ENCODE results near the gene TNNT1. TPM values are rescaled to one million over a fixed set of nuclear protein-coding genes. Genes with fewer than 3 reads are reported as not detected.
A peak's percentile ranks its signal among the peaks of the same experiment; 100 is the strongest.

The TNNT1 gene
- total RNA-seq, 1 experiment from 2014 or later, result 188 TPM

GRCh38 chr19:55147545-55148251 lies 1.3 kb downstream of the TNNT1 start (continued):
- no peak for TF ChIP-seq CBX3 (IDR thresholded peaks at IDR 0.05; ENCODE audit: low read depth)

GRCh38 chr19:55146705-55147273 lies 2.2 kb downstream of the TNNT1 start:
- H4K20me1 ChIP-seq (ENCODE audit: insufficient read depth), result no peaks in the 10 kb centered on the region
- peak; percentile 61 for DNase-seq (ENCODE audit: low read depth, low spot score)
- 0 out of 4 replicates have a peak, but pooled peaks cover 0 to 4% of the 10 kb centered on the region in 2 experiments for H3K36me3 ChIP-seq (ENCODE audit: control insufficient read depth in 1 of 2, insufficient read depth in 2 of 2, low read length in 2 of 2)
- H3K4me1 ChIP-seq (ENCODE audit: control insufficient read depth in 1 of 2, insufficient read depth in 2 of 2, low read length in 2 of 2), result peaks cover 16 to 60% of the 10 kb centered on the region in 2 experiments
- peak; percentile 92 for ATAC-seq
- TF ChIP-seq SIN3A (IDR thresholded peaks at IDR 0.05; ENCODE audit: low read depth) (peak; percentile 31; the same call in 1 of the 2 replicates), SP1 (IDR thresholded peaks at IDR 0.05; ENCODE audit: low read depth) (peak; percentile 65), MAX (IDR thresholded peaks at IDR 0.05) (peak; percentile 63), POLR2AphosphoS5 (IDR thresholded peaks at IDR 0.05; ENCODE audit: low read depth, low read length) (peak; percentile 67), EGR1 (IDR thresholded peaks at IDR 0.05; ENCODE audit: low read depth) (no peak), JUND (IDR thresholded peaks at IDR 0.05) (no peak), ZFX (IDR thresholded peaks at IDR 0.05) (0 out of 2 replicates have a peak, but pooled peaks have one; percentile 17), POLR2A (IDR thresholded peaks at IDR 0.05; ENCODE audit: borderline replicate concordance, extremely low read depth, insufficient read depth, insufficient read length) (peak; percentile 36)
- peak overlapping the region; percentile 99 for H3K27ac ChIP-seq (ENCODE audit: low read depth, low read length)
- ChIA-PET CTCF (interaction anchor here (0.6 to 4.4 kb wide), 19 partner anchors 10 to 507 kb away, joined by 3 to 53 read pairs (median 4); partner anchors contain the start of genes DNAAF3, FIZ1, ISOC2 and PPP1R12C), POLR2A (interaction anchor here (0.6 to 2.9 kb wide), 17 partner anchors 9 to 496 kb away, joined by 3 to 24 read pairs (median 4); partner anchors contain the start of genes DNAAF3, KMT5C, PPP1R12C and TNNI3), RAD21 (ENCODE audit: low non-redundant PET in 1 of 2, low total read pairs in 2 of 2, uncharacterized antibody in 2 of 2, unreplicated experiment in 2 of 2) (interaction anchor here (0.6 to 1.8 kb wide), 7 partner anchors 9 to 496 kb away, joined by 3 to 13 read pairs (median 4); partner anchors contain the start of genes ZNF581 (in 1 of the 2) and ZNF784 (in 1 of the 2))
- no peaks in the 10 kb centered on the region for H3K9me2 ChIP-seq (ENCODE audit: insufficient read depth)
- intact Hi-C loops (cut with micrococcal nuclease), result loop anchor here (10.0 kb wide), 1 partner anchor 488 kb away; no protein-coding TSS in a partner anchor
- H3K4me2 ChIP-seq (ENCODE audit: low read length), result peak overlapping the region; percentile 88
- no peaks in the 10 kb centered on the region for H3K9me3 ChIP-seq (ENCODE audit: control insufficient read depth in 1 of 2, insufficient read depth in 1 of 2, low read depth in 1 of 2, low read length in 2 of 2)
- H3K79me2 ChIP-seq (ENCODE audit: insufficient read depth, low read length), result peaks cover 4% of the 10 kb centered on the region
- BruUV-seq (replicated peaks), result no TSS peak
- H3K4me3 ChIP-seq (replicated peaks in 1 of 2; ENCODE audit: low read depth in 1 of 2, low read length in 2 of 2), result peak overlapping the region; percentile 60 to 69
- H2AFZ ChIP-seq (ENCODE audit: low read depth, low read length, poor library complexity, severe bottlenecking), result no peak overlapping the region
- H3K9ac ChIP-seq (ENCODE audit: low read length), result peak overlapping the region; percentile 70
- H3K27me3 ChIP-seq (ENCODE audit: insufficient read depth, low read length), result no peaks in the 10 kb centered on the region
